Muscle of arm (tissue), 12 donors: ENCODE measurements around the gene BCL2. TPM values are rescaled to one million over a fixed set of nuclear protein-coding genes. Genes with fewer than 3 reads are reported as not detected.

Source experiments
- DNase-seq: peaks from one replicate; pipeline ENCODE4 v3.0.0-alpha.2; 2013
- polyA plus RNA-seq, 12 donors: library from polyadenylated mRNA; unstranded; fragments of 120-200 nt; gene quantifications; one replicate each; pipeline ENCODE4 v1.2.1, GENCODE V29; 2013; ENCODE audit not compliant: insufficient read length in 12 of 12

The BCL2 gene
- polyA plus RNA-seq, 12 donors: 14.8 to 40.8 (median 19.9) TPM; not detected in 1

DNA sequence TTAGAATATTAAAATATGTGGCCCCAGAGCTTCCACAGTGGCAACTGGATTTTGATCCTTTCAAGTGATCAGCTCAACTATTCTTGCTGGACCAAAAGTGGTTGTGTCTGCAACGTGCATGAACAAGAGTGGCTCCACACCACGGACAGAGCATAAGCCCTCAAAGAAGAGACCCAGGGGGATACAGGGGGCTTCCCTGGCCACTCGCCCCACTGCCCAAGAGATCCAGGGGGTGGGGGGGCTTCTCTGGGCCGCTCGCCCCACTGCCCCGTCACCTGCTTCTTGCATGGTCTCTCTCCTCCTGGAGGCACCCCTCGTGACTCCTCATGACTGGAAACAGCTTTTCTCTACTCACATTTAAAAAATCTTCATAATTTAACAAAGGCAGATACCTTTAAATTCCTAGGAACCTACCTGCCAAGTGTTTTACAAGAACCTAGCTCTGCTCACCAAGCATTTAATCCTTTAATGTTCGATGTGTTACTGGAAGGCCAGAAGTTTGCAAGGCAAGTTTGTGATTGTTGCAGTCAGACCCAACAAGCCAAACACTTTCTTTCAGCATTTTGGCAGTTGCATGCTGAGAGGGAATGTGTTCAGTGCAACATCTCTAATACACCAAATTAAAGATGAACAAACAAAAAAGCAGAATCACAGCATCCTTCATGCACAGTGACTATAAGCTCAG, 174.3 kb downstream of the BCL2 start:
- DNase-seq: no peak

DNA sequence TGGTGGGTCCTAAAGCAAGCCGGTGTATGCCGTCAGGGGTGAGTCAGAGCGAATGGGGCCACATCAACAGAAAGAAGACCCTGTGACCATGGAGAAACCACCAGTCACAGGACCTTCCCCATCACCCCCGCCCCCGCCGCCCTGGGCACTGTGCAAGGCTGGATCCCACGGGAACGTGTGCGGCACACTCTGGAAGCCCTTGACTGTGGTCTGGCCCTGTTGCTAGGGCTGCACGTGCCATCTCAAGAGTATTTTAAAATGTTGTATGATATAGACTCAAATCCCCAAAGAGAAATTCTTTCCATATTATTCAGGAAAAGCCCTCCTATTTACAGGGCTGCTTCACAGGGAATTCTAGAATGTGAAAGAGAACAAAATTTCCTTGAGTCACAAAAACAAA, 174.8 kb downstream of the BCL2 start:
- no peak for DNase-seq

DNA sequence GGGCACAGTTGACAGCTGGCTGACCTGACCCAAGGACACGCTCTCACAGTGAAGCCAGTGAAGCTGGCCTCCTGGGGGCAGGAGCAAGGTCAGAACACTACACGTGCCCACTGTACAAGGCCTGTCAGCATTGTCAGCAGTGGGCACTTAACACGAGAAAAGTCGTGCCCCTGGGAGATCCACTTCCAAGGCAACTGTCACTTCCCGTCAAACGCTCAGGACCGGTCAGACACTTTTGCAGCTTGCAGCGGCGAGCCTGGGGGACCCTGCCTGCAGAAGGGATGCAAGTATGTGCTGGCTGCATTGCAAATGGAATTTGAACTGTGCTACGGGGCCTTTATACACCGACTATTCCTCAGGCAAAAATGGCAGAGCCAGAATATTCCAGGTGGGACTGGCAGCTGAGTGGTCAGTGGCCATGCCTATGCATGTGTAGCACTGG, 176.2 kb downstream of the BCL2 start:
- no peak for DNase-seq

DNA sequence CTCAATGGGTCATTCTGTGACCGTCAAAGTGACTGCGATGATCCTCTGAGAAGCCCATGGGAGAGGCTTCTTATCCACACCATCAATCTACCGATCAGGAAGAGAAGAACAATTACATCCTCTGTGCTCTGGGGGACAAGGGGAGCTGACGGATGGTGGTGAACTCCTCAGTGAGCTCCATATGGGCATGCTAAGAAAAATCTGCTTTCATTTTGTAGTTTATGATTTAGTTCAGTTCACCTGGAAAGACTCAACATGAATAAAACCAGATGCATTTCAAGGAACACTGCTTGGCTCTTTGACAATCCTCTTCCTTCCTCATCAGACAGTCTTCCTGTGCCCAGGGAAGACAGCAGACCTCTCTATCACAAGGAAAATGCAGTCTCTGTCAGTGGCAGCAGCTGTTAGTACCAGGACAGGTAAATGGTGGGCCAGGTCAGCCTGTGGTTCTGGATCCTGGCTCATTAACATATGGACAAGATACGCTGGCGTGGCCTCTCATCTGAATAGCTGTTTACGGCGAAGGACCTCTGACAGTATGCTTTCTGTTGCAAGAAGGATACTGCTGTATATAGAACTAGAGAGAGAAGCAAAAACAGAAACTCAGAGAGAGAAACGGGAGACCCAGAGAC, 176.9 kb downstream of the BCL2 start:
- no peak for DNase-seq

DNA sequence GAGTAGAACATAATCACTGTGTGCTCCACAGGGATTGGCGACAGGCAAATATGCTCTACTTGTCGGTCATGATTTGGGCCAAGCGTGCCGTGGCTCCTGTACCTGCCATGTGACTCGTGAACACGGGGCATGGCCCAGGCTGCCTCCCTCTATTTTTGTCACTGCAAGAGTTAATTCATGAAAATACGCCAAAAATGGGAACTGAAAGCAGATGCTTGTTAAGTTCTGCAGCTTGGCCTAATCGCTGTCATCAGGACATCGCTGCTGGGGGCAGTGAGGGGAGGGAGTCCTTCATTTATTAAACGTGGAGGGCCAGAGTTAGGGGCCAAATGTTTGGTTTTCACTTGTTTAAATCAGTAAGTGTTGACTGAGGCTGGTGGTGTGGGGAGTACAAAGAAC, 177.8 kb downstream of the BCL2 start:
- DNase-seq: no peak

DNA sequence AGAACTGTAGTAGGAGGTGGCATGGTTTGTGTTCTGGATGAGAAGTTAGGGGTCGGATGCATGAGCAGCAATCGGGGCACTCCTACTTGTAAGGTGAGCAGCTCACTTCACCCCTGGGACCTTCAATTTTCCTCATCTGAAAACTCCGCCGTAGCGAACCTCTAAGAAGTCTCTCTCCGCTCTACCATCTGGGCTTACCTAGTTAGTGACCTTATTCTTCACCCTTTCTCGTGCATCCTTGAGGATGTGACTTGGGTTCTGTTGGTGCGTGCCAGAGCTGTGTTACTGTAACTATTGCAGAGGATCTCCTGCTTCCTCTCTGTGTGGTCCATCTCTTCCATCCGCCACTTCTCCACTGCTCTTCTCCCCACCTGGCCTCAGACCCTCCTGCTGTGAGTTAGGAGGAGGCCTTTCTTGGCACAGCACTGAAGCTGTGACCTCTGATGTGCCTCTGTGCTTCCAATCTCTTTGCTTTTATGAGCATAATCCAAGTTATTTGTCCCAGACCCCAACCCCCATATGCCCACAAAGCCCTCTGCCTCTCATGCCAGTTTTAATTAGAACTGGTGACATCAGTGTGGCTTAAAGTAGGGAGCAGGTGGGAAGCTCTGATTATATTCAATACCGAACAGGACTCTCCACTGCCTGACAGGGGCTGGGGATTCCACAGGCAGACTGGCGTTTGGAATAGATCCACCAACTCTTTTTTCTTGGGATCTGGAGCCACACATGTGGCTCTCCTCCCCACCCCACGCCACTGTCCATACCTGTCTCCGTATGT, 178.4 kb downstream of the BCL2 start:
- no peak for DNase-seq

DNA sequence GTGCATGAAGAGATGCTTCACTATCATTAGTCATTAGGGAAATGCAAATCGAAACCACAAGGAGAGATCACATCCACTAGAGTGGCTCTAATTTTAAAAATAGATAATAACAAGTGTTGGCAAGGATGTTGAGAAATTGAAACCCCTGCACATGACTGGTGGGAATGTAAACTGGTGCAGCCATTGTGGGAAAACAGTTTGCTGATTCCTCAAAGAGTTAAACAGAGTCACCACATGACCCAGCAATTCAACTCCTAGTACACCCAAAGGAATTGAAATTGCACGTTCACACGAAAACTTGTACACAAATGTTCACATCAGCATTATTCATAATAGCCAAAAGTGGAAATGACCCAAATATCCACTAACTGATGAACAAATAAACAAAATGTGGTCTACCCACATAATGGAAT, 179.5 kb downstream of the BCL2 start:
- no peak for DNase-seq

DNA sequence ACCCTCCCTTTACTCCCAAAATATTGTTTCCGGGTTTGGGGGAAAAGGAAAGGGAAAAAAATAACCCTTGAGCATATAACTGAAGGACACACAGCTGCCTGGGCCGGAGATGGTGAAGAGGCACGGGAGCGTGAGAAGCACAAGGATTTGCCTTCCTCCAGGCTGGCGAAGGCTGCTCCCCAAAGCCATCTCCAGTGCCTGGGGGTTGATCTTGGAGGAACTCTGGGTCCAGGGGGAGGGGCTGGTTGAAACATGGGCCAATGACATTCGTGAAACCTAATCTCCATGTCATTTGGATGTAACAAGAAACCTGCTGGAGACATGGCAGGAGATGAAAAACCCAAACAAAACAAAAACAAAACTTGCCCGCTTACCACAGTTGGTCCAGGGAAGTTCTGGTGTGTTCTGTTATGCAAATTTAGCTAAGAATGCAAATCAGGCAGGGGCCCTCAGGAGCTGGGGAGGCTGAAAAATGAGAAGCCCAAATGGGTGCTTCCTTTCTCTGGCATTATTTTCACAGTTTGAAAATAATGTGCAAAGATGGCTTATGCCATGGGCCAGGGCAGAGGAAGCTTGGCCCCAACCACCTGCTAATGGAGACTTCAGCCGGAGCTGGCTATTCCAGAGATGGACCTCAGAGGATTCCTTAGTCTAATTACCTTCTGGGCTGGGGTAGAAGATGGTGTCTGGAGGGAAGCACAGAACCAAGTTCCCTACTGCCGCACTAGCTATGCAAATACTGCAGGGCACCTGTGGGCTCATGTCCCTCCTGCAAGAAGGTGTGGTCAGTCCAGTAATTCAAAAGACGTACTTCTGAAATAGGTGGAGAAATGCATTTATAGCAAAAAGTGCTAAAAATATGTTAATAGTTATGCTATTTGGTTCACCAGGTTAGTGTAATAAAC, 180.9 kb downstream of the BCL2 start:
- DNase-seq: no peak

DNA sequence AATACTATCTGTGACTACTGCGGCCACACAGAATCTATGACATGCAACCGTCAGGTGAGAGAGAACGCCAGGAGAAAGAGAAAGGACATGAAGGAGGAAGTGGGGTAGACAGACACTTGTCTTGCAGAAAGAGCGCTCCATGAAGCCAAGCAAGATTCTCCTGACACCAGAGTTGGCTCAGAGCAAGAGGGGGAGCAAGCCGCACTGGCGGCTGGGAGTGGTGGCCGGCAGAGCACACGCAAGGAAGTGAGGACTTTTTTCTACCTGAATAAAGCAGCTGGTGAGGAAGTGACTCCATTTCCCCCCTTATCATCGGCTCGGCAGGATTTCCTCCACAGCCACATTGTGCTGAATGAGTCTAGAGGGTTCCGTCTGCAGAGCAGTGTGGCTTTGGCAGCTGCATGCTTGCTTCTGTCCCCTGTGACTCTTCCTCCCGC, 181.6 kb downstream of the BCL2 start:
- no peak for DNase-seq

DNA sequence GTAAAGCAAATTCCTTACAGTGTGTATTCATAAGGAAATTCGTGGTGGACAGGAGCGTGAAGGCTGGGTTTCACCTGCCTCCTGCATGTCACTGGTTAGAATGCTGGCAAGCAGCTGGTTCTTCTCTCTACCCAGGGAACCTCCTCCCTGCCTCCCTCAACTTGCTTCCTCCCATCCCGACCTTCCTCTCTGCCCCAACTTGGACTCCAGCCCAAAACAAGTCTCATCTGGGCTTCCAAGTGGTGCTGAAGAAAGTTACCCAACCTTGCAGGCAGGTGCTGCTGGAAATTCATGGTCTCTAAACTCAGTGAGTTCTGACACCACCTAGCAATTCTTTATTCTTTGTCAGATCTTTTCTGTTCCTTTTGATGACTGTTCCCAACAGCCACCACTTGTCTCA, 184.5 kb downstream of the BCL2 start:
- no peak for DNase-seq

DNA sequence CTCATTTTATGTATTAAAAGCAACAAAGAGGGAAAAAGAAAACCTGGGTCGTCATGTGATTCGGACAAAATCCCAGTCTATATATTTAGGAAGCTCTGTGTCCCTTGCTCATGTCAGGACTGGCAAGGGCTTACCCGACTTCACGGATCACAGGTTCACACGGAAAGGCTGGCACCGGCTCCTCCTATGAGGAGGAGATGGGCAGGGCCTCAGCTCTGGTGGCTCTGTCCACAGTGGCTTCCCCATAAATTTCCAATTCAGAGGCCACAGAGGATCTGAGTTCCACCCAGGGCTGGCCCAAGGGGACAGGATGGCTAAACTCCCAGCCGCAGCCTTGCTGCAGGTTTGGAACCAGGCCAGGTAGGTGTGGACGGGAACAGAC, 186.8 kb downstream of the BCL2 start:
- DNase-seq: no peak

DNA sequence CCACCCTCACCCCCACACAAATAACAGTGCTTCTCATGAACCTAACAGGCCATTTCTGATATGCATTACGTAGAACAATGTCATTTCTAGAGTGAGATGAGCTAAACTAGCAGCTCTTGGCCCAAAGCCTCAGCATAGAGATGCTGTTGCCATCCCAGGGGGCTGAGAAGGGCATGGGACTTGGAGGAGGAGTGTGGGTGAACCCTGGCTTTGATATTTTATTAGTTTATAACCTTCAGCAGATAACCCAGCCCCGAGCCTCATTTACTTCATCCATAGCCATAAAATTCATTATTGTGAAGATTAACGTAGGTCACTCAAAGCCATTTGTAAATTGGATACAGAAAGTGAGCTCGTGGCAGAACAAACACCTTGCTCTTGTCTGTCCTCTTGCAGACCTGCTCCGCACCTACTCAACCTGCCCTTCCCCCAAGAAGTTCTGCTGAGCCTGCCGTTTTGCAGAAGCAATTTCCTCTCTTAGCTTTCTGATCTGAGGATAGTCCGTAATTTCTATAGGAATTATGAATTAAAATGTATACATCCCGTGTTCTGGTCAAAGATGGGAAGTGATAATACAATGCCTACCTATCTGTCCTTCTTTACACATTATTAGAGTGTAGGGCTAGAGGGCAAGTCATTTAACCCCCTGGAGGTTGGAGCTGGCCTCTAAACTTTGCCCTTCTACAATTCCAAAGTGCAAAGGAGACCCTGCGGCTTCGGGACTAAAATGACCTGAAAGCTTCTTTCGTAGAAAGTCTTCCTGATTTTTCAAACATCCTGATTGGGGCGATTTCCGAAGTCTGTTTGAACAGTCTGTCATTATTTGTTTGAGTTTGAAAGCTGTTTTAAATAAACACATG, 187.4 kb downstream of the BCL2 start:
- DNase-seq: no peak

DNA sequence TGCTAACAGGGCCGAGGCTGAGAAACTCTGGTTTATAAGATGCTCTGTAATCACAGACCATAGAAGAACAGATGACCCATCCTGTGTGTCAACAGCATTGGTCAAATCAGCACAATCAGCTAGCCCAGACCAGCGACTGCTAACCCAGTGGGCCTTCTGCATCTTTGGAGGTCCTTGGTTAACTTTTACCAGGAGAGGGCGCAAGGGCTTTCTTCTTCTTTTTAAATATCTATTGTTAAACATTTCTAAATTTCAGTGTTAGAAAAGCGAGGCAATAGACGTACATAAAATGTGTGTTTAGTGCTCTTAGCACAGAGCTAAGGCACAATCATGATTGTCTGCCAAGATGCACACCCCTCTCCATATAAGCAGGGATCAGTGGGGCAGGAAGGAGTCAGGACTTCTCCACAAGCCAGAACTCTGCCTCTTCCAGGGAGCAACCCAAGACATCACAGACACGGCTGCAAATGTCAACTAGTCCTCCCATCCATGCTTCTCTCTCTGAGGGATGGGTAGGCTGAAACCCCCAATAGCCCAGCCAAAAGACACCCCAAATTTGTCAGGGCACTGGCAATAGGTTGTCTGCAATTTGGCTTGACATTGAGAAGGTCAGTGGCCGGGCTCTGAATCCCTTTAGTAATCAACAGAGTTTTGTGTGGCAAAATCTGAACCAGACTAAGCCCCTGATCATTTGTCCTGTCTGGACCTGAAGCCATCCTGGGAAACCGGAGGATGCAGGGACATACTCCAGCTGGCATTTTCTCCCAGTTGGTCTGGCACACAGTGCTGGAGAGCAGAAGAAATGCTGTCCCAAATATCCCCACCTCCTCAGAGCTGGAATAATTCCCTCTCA, 188.2 kb downstream of the BCL2 start:
- peak; percentile 77 for DNase-seq

DNA sequence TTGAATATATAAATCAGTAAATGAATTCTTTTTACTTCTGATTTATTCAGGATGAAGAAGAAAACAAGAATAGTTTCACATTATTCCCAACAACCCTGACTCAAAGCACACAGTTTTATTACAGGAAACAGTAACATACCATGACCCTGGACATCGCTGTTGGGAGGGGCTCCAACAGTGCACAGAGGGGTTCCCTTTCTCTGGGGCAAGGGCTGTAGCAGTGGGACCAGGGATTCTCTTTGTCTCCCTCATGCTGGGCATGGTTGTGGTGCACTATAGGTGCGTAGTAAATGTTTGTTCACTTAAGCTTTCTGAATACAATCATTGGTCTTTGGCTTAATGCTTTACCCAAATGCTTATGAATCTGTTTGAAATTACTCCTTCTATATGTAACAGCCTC, 189.4 kb downstream of the BCL2 start:
- DNase-seq: no peak

DNA sequence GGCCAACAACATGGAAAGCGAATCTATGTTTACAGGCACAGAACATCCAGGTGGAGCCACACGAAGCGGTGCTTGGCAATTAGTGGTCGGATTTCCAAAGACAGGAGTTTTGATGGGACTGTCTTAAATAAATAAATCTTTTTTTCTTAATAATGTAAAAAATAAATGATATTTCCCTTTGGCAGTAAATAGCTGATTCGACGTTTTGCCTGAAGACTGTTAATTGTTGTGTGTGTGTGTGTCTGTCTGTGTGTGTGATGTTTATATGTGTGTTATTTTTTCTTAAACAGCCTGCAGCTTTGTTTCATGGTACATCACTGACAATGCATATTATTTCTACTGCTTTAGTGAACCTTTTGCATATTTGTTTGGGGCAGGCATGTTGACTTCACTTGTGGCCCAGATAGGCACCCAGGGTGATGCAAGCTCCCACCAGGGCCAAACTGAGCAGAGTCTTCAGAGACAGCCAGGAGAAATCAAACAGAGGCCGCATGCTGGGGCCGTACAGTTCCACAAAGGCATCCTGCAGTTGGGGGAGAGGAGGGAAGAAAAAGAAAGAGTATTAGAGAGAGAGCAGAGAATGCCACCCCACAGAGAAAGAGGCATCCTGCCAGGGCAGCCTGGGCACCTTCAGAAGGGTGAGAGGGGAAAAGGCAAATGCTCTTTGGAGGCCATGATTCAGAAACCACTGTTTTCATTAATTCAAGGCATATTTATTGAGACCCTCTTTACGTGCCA, 191.2 kb downstream of the BCL2 start:
- no peak for DNase-seq

DNA sequence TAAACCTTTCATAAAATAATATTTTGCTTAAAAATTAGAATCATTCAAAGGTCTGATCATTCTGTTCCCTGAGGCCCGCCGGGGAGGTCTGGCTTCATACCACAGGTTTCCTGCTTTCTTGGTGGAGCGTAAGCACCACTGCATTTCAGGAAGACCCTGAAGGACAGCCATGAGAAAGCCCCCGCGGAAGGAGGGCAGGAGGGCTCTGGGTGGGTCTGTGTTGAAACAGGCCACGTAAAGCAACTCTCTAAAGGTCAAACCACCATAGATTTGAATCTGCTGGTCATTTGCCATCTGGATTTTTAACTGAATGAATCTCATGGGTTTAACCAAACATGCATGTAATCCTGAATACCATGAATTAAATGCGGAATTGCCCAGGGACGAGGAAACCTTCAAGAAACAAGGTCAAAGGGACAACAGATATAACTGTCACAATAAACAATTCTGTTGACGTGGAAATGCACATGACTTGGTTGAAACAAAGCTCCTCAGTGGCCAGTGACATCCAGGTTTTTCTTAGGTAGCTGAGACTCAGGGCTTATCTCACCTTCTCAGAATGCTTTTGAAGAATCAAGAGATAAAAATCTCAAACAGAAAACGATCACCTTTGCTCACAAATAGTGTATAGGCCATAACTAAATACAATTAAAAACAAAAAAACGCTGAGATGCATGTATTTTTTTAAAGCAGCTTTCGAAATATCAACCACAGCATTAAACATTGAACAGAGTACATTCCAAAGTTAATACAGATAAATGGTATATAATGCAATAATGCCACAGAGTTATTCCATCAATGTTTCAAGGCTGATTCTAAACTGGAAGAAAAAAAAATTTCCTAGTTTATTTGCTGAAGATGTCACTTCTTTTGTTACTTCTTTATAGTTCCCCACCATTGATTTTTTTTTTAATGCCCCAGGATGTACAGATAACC, 193.2 kb downstream of the BCL2 start:
- no peak for DNase-seq

DNA sequence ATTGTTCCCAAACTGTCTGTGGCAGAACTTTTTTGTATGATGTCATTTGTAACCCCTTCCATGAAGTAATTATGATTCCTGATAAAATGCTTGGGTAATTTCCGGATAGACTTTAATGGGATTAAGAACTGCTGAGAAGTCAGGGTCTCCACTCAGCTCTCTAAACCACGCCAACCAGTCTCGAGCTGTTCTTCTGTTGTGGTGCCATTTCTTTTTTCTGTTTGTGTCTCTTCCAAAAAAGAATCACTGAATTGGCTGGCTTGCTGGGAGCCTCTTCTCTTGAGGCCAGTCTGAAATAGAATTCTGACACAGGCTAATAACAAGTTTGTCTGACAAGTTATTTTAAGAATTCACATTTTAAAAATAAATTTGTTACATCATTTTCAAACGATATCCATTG, 198.9 kb downstream of the BCL2 start:
- peak; percentile 55 for DNase-seq

DNA sequence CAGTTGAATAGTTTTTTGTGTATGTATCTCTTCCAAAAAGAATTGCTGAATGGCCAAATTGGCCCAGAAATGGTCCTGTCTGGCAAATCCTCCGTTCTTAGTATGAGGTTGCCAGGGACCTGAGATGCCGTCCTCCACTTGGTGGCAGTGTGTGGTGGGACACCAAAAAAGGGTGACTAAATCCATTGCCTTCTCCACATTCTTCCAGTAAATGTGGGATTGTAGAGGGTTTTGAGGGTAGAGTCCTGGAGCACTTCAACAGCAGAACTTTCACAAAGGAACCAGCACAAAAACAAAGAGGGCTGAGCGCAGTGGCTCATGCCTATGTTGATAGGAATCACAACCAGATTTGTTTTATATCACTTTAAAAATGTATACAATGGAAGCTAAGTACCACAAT, 199.9 kb downstream of the BCL2 start:
- DNase-seq: no peak
